Measurements from ENCODE around the gene S1PR4. TPM values are rescaled to one million over a fixed set of nuclear protein-coding genes. Genes with fewer than 3 reads are reported as not detected.

S1PR4 gene
- 10 to 100 TPM; 64.3 to 68.9 TPM for total RNA-seq
- 494 TPM for polyA plus RNA-seq

DNA sequence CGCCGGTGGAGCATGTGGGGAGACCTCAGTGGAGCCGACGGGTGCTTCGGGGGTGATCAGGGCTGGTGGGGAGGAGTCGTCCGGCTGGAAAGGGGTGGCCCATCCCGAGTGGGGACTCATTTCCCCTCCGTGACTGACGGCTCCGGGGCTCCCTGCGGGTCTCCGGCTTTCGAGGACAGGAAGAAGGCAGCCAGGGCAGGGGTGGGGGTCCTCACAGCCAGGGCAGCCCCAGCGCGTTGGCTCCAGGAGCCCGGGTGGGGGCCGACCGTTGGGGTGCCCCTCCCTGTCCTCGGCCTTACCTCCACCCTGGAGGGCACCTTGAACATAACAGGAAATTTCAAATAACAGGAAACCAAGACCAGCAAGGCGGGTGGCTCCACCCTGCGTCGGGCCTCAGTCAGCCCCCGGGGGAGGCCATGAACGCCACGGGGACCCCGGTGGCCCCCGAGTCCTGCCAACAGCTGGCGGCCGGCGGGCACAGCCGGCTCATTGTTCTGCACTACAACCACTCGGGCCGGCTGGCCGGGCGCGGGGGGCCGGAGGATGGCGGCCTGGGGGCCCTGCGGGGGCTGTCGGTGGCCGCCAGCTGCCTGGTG lies at the start of gene S1PR4:
S1PR4 (plus strand) TSS at position 393 of the 596 bp plus-strand sequence; CDS start at position 417, 24 bp downstream.
- H3K36me3 Mint-ChIP-seq = peaks cover 6 to 47% (median 16%) of the 10 kb centered on the region in 3 donors
- H3K4me1 ChIP-seq (ENCODE audit: insufficient read depth, low read length) = peaks cover 38% of the 10 kb centered on the region
- ChIA-PET POLR2A (interaction anchor here (1.6 kb wide), 1 partner anchor 50 kb away, joined by 5 read pairs; no protein-coding TSS in a partner anchor), CTCF (no interaction called here)
- H3K4me1 Mint-ChIP-seq = peaks cover 25 to 39% (median 29%) of the 10 kb centered on the region in 3 donors
- H3K9me3 Mint-ChIP-seq = no peaks in the 10 kb centered on the region
- DNase-seq = peak; percentile 49 to 84 (median 77)
- no peaks in the 10 kb centered on the region for H3K9me3 ChIP-seq (ENCODE audit: low read length)
- peaks cover 7% of the 10 kb centered on the region for H3K36me3 ChIP-seq (ENCODE audit: insufficient read depth, low read length)
- H3K4me3 ChIP-seq (ENCODE audit: low read length) = peak within 1 kb of the TSS; percentile 94
- H3K4me3 Mint-ChIP-seq = peak within 1 kb of the TSS; percentile 91 to 100 (median 99)
- H3K27ac Mint-ChIP-seq = peak within 1 kb of the TSS; percentile 87 to 99 (median 96)
- no peaks in the 10 kb centered on the region for H3K27me3 Mint-ChIP-seq
- H3K27me3 ChIP-seq (ENCODE audit: insufficient read depth, low read length, poor library complexity, severe bottlenecking) = no peaks in the 10 kb centered on the region
- peak within 1 kb of the TSS; percentile 73 for H3K27ac ChIP-seq (ENCODE audit: low read depth, low read length)

GRCh38 chr19:3129112-3129511 lies 49.5 kb upstream of the S1PR4 start:
- ChIA-PET POLR2A (interaction anchor here (1.3 kb wide), 1 partner anchor 50 kb away, joined by 5 read pairs; the partner anchor contains the start of gene S1PR4), CTCF (interaction anchor here (0.9 to 5.5 kb wide), 7 partner anchors 12 to 152 kb away, joined by 3 to 33 read pairs (median 4); partner anchors contain the start of gene TLE6)
- Histone ChIP-seq H3K27ac (ENCODE audit: low read depth, low read length) (no peak overlapping the region), H3K9me3 (ENCODE audit: low read length) (no peaks in the 10 kb centered on the region), H3K27me3 (ENCODE audit: insufficient read depth, low read length, poor library complexity, severe bottlenecking) (no peaks in the 10 kb centered on the region), H3K36me3 (ENCODE audit: insufficient read depth, low read length) (no peaks in the 10 kb centered on the region), H3K4me1 (ENCODE audit: insufficient read depth, low read length) (peaks cover 15% of the 10 kb centered on the region), H3K4me3 (ENCODE audit: low read length) (no peak overlapping the region)
- H3K9me3 Mint-ChIP-seq = no peaks in the 10 kb centered on the region
- no peak overlapping the region for H3K27ac Mint-ChIP-seq
- no peak overlapping the region for H3K4me3 Mint-ChIP-seq
- peaks cover 0 to 6% of the 10 kb centered on the region in 2 donors for H3K27me3 Mint-ChIP-seq
- no peaks in the 10 kb centered on the region for H3K36me3 Mint-ChIP-seq
- peaks cover 18 to 27% (median 20%) of the 10 kb centered on the region in 3 donors for H3K4me1 Mint-ChIP-seq
- no peak for DNase-seq

DNA sequence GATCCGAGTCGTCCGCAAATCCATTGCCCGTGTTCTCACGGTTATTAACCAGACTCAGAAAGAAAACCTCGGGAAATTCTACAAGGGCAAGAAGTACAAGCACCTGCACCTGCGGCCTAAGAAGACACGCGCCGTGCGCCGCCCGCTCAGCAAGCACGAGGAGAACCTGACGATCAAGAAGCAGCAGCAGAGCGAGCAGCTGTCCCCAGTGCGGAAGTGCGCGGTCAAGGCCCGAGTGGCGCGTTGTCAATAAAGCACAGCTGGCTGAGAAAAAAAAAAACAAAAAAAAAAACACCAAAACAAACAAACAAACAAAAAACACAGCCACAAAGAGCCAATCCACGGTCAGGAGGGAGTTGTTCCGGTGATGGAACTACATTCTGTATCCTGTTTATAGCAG lies 47.4 kb upstream of the S1PR4 start:
- Histone ChIP-seq H3K36me3 (ENCODE audit: insufficient read depth, low read length) (no peaks in the 10 kb centered on the region), H3K4me3 (ENCODE audit: low read length) (no peak overlapping the region), H3K9me3 (ENCODE audit: low read length) (no peaks in the 10 kb centered on the region), H3K27ac (ENCODE audit: low read depth, low read length) (no peak overlapping the region), H3K27me3 (ENCODE audit: insufficient read depth, low read length, poor library complexity, severe bottlenecking) (peaks cover 3% of the 10 kb centered on the region), H3K4me1 (ENCODE audit: insufficient read depth, low read length) (peaks cover 15% of the 10 kb centered on the region)
- Mint-ChIP-seq H3K36me3 (no peaks in the 10 kb centered on the region), H3K4me1 (peaks cover 18 to 27% (median 20%) of the 10 kb centered on the region in 3 donors), H3K27me3 (peaks cover 0 to 6% of the 10 kb centered on the region in 2 donors), H3K9me3 (no peaks in the 10 kb centered on the region), H3K4me3 (peak overlapping the region in 5 of 7 donors; percentile 26 to 83 (median 45)), H3K27ac (peak overlapping the region in 7 of 8 donors; percentile 35 to 92 (median 83))
- ChIA-PET CTCF (interaction anchor here (0.7 to 5.5 kb wide), 6 partner anchors 12 to 180 kb away, joined by 3 to 33 read pairs (median 4); no protein-coding TSS in a partner anchor), POLR2A (no interaction called here)
- peak in 2 of 5 donors; percentile 8 to 29 for DNase-seq

GRCh38 chr19:3132971-3133792 lies 45.4 kb upstream of the S1PR4 start:
- peak overlapping the region; percentile 29 for H3K27ac ChIP-seq (ENCODE audit: low read depth, low read length)
- Mint-ChIP-seq H3K9me3 (no peaks in the 10 kb centered on the region), H3K4me3 (peak overlapping the region; percentile 10 to 80 (median 74)), H3K27me3 (peaks cover 3 to 11% of the 10 kb centered on the region in 2 donors), H3K27ac (peak overlapping the region; percentile 72 to 99 (median 95)), H3K4me1 (peaks cover 20 to 31% (median 21%) of the 10 kb centered on the region in 3 donors), H3K36me3 (no peaks in the 10 kb centered on the region)
- no peaks in the 10 kb centered on the region for H3K9me3 ChIP-seq (ENCODE audit: low read length)
- H3K4me1 ChIP-seq (ENCODE audit: insufficient read depth, low read length) = peaks cover 15% of the 10 kb centered on the region
- H3K27me3 ChIP-seq (ENCODE audit: insufficient read depth, low read length, poor library complexity, severe bottlenecking) = peaks cover 3% of the 10 kb centered on the region
- peak; percentile 57 to 84 (median 77) for DNase-seq
- no peaks in the 10 kb centered on the region for H3K36me3 ChIP-seq (ENCODE audit: insufficient read depth, low read length)
- peak overlapping the region; percentile 20 for H3K4me3 ChIP-seq (ENCODE audit: low read length)
- CTCF ChIA-PET = interaction anchor here (0.9 to 5.5 kb wide), 2 partner anchors 25 to 32 kb away, joined by 3 to 33 read pairs; no protein-coding TSS in a partner anchor
- POLR2A ChIA-PET = no interaction called here

DNA sequence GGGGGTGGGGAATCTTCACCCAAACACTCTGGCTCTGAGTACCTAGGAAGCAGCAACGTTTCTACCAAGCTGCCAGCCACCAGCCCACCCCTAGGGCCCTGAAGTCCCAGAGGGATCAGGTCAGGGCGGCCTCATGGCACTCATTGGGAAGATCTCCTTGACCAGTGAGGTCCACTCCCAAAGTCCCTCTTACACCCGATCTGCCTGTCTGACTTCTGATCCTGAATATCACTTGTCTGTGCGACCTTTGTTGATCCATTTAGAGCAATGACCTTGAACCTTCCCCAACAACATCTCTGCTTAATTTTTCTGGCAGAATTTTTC lies 44.8 kb upstream of the S1PR4 start:
- Mint-ChIP-seq H3K9me3 (no peaks in the 10 kb centered on the region), H3K4me1 (peaks cover 20 to 31% (median 21%) of the 10 kb centered on the region in 3 donors)

GRCh38 chr19:3135961-3136683 lies 42.4 kb upstream of the S1PR4 start, which contains the start of gene GNA15:
GNA15 (plus strand) TSS chr19:3136033; CDS start chr19:3136451, 418 bp downstream.
- Mint-ChIP-seq H3K36me3 (no peaks in the 10 kb centered on the region), H3K4me1 (peaks cover 20 to 26% (median 21%) of the 10 kb centered on the region in 3 donors), H3K27me3 (peaks cover 3 to 11% of the 10 kb centered on the region in 2 donors), H3K9me3 (peaks cover 0 to 2% (median 0%) of the 10 kb centered on the region in 5 donors), H3K4me3 (peak within 1 kb of the TSS in 4 of 7 donors; percentile 32 to 58 (median 34)), H3K27ac (peak within 1 kb of the TSS in 5 of 8 donors; percentile 29 to 68 (median 63))
- POLR2A ChIA-PET = no interaction called here
- no peaks in the 10 kb centered on the region for H3K36me3 ChIP-seq (ENCODE audit: insufficient read depth, low read length)
- CTCF ChIA-PET = interaction anchor here (0.7 kb wide), 1 partner anchor 1154 kb away, joined by 4 read pairs; no protein-coding TSS in a partner anchor
- no peak within 1 kb of the TSS for H3K27ac ChIP-seq (ENCODE audit: low read depth, low read length)
- no peak within 1 kb of the TSS for H3K4me3 ChIP-seq (ENCODE audit: low read length)
- H3K9me3 ChIP-seq (ENCODE audit: low read length) = no peaks in the 10 kb centered on the region
- DNase-seq = peak in 2 of 5 donors; percentile 21 to 52
- H3K27me3 ChIP-seq (ENCODE audit: insufficient read depth, low read length, poor library complexity, severe bottlenecking) = peaks cover 3% of the 10 kb centered on the region
- H3K4me1 ChIP-seq (ENCODE audit: insufficient read depth, low read length) = peaks cover 15% of the 10 kb centered on the region

More for the DNA sequence above, 44.8 kb upstream of the S1PR4 start:
- peaks cover 3 to 11% of the 10 kb centered on the region in 2 donors for H3K27me3 Mint-ChIP-seq
- no peak for DNase-seq
- no peak overlapping the region for H3K4me3 ChIP-seq (ENCODE audit: low read length)
- H3K4me3 Mint-ChIP-seq = peak overlapping the region in 6 of 7 donors; percentile 26 to 76 (median 74)
- ChIA-PET CTCF (no interaction called here), POLR2A (no interaction called here)
- H3K27ac Mint-ChIP-seq = peak overlapping the region; percentile 72 to 99 (median 95)
- peak overlapping the region; percentile 29 for H3K27ac ChIP-seq (ENCODE audit: low read depth, low read length)
- no peaks in the 10 kb centered on the region for H3K9me3 ChIP-seq (ENCODE audit: low read length)
- H3K36me3 ChIP-seq (ENCODE audit: insufficient read depth, low read length) = no peaks in the 10 kb centered on the region
- peaks cover 15% of the 10 kb centered on the region for H3K4me1 ChIP-seq (ENCODE audit: insufficient read depth, low read length)
- H3K36me3 Mint-ChIP-seq = no peaks in the 10 kb centered on the region
- peaks cover 3% of the 10 kb centered on the region for H3K27me3 ChIP-seq (ENCODE audit: insufficient read depth, low read length, poor library complexity, severe bottlenecking)

DNA sequence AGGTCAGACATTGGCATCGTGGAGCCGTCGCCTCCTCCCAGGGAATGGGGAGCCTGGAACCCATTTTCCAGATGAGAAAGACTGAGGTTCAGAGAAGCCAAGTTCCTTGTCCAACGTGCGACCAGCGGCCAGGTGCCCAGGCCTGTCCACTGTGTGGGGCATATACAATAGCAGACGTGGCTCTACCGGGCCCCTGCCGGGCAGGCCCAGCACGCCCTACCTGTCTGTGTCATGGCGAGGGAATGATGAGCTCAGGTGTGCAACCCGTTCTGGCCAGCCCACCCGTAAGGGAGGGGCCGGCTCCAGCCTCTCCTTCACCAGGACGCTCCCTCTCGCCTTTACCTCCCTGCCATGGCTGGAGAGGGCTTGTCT lies 41.9 kb upstream of the S1PR4 start:
- no peaks in the 10 kb centered on the region for H3K9me3 ChIP-seq (ENCODE audit: low read length)
- Mint-ChIP-seq H3K4me3 (peak overlapping the region in 3 of 7 donors; percentile 32 to 58 (median 34)), H3K36me3 (no peaks in the 10 kb centered on the region), H3K27ac (peak overlapping the region in 5 of 8 donors; percentile 29 to 64 (median 50)), H3K4me1 (peaks cover 17 to 23% (median 21%) of the 10 kb centered on the region in 3 donors), H3K27me3 (peaks cover 3 to 11% of the 10 kb centered on the region in 2 donors), H3K9me3 (peaks cover 0 to 2% (median 0%) of the 10 kb centered on the region in 5 donors)
- CTCF ChIA-PET = interaction anchor here (0.7 kb wide), 1 partner anchor 1155 kb away, joined by 4 read pairs; no protein-coding TSS in a partner anchor
- H3K4me1 ChIP-seq (ENCODE audit: insufficient read depth, low read length) = peaks cover 15% of the 10 kb centered on the region
- POLR2A ChIA-PET = interaction anchor here (0.5 kb wide), 1 partner anchor 41 kb away, joined by 3 read pairs; no protein-coding TSS in a partner anchor
- peaks cover 3% of the 10 kb centered on the region for H3K27me3 ChIP-seq (ENCODE audit: insufficient read depth, low read length, poor library complexity, severe bottlenecking)
- DNase-seq = no peak
- no peak overlapping the region for H3K4me3 ChIP-seq (ENCODE audit: low read length)
- no peaks in the 10 kb centered on the region for H3K36me3 ChIP-seq (ENCODE audit: insufficient read depth, low read length)
- no peak overlapping the region for H3K27ac ChIP-seq (ENCODE audit: low read depth, low read length)
